DOHH2 (cell line): ENCODE measurements around the gene DISC1.

ENCODE experiments used
- H3F3A ChIP-seq: fragments of 200-600 bp; sonication (generic), shearing (Covaris generic); 2 replicates; pipeline ENCODE4 v1.6.0; 2016; ENCODE audit warnings: antibody characterized with exemption, mild to moderate bottlenecking; ENCODE audit not compliant: control insufficient read depth, insufficient read depth
- H3K27ac ChIP-seq: fragments of 200-600 bp; sonication (generic); 2 replicates; pipeline ENCODE4 v1.5.1; 2014; ENCODE audit warnings: low read depth, mild to moderate bottlenecking, low read length, moderate library complexity
- H3K27me3 ChIP-seq: fragments of 200-600 bp; sonication (generic); 2 replicates; pipeline ENCODE4 v1.6.1; 2014; ENCODE audit warnings: mild to moderate bottlenecking, low read length, mixed read lengths; ENCODE audit not compliant: control insufficient read depth
- H3K36me3 ChIP-seq: fragments of 200-600 bp; sonication (generic); 2 replicates; pipeline ENCODE4 v1.6.1; 2014; ENCODE audit warnings: mild to moderate bottlenecking, low read length, moderate library complexity, mixed read lengths; ENCODE audit not compliant: control insufficient read depth
- H3K4me1 ChIP-seq: fragments of 200-600 bp; sonication (generic); 2 replicates; pipeline ENCODE4 v1.6.1; 2014; ENCODE audit warnings: mild to moderate bottlenecking, low read length, mixed read lengths; ENCODE audit not compliant: control insufficient read depth
- H3K4me2 ChIP-seq: fragments of 200-600 bp; sonication (generic); 2 replicates; pipeline ENCODE4 v1.6.0; 2014; ENCODE audit warnings: mild to moderate bottlenecking, low read length, moderate library complexity
- H3K4me3 ChIP-seq: fragments of 200-600 bp; sonication (generic); 2 replicates; pipeline ENCODE4 v1.5.1; 2014; ENCODE audit warnings: mild to moderate bottlenecking, low read length, mixed read lengths
- H3K79me2 ChIP-seq: fragments of 200-600 bp; sonication (generic); 2 replicates; pipeline ENCODE4 v1.6.1; 2014; ENCODE audit warnings: mild to moderate bottlenecking, low read length, mixed read lengths; ENCODE audit not compliant: control insufficient read depth
- H3K9me2 ChIP-seq: fragments of 200-600 bp; sonication (generic); replicated peaks from 2 replicates; pipeline ENCODE4 v1.6.1; 2014; ENCODE audit warnings: mild to moderate bottlenecking, low read length, mixed read lengths; ENCODE audit not compliant: control insufficient read depth
- H3K9me3 ChIP-seq: fragments of 200-600 bp; sonication (generic); 2 replicates; pipeline ENCODE4 v1.6.1; 2014; ENCODE audit warnings: antibody characterized with exemption, low read length, mixed read lengths; ENCODE audit not compliant: control insufficient read depth, insufficient read depth
- H4K20me1 ChIP-seq: fragments of 200-600 bp; sonication (generic); 2 replicates; pipeline ENCODE4 v1.6.0; 2014; ENCODE audit warnings: low read depth, mild to moderate bottlenecking, antibody characterized with exemption, low read length, moderate library complexity; ENCODE audit not compliant: control insufficient read depth, insufficient read depth
- EZH2phosphoT487 ChIP-seq: fragments of 200-600 bp; sonication (generic); IDR thresholded peaks from 2 replicates; pipeline ENCODE4 v1.6.1; 2017; ENCODE audit warnings: borderline replicate concordance, mild to moderate bottlenecking, antibody characterized with exemption, low read length, moderate library complexity, mixed read lengths
- TF ChIP-seq, protein P1 (sequence below): fragments of 200-600 bp; sonication (generic); IDR thresholded peaks from one replicate; pipeline ENCODE4 v1.5.1; 2014; ENCODE audit warnings: antibody characterized with exemption, mild to moderate bottlenecking, low read depth, low read length; ENCODE audit not compliant: poor library complexity, severe bottlenecking

The DISC1 gene

GRCh38 chr1:231626951-231627614, 493 bp downstream of the DISC1 start:
- H3F3A ChIP-seq = no peaks in the 10 kb centered on the region
- H3K27me3 ChIP-seq = peaks cover 23% of the 10 kb centered on the region
- no peaks in the 10 kb centered on the region for H3K79me2 ChIP-seq
- TF ChIP-seq, protein P1, sequence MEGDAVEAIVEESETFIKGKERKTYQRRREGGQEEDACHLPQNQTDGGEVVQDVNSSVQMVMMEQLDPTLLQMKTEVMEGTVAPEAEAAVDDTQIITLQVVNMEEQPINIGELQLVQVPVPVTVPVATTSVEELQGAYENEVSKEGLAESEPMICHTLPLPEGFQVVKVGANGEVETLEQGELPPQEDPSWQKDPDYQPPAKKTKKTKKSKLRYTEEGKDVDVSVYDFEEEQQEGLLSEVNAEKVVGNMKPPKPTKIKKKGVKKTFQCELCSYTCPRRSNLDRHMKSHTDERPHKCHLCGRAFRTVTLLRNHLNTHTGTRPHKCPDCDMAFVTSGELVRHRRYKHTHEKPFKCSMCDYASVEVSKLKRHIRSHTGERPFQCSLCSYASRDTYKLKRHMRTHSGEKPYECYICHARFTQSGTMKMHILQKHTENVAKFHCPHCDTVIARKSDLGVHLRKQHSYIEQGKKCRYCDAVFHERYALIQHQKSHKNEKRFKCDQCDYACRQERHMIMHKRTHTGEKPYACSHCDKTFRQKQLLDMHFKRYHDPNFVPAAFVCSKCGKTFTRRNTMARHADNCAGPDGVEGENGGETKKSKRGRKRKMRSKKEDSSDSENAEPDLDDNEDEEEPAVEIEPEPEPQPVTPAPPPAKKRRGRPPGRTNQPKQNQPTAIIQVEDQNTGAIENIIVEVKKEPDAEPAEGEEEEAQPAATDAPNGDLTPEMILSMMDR = no peak
- TF ChIP-seq EZH2phosphoT487 = no peak
- peaks cover 4% of the 10 kb centered on the region; the same call in 1 of the 2 replicates for H3K4me1 ChIP-seq
- H3K4me2 ChIP-seq = peak overlapping the region; percentile 45
- no peak overlapping the region for H3K27ac ChIP-seq
- H4K20me1 ChIP-seq = no peaks in the 10 kb centered on the region
- no peaks in the 10 kb centered on the region; the same call in 1 of the 2 replicates for H3K9me2 ChIP-seq
- H3K4me3 ChIP-seq = peak overlapping the region; percentile 49
- no peaks in the 10 kb centered on the region for H3K9me3 ChIP-seq
- no peaks in the 10 kb centered on the region for H3K36me3 ChIP-seq

DNA sequence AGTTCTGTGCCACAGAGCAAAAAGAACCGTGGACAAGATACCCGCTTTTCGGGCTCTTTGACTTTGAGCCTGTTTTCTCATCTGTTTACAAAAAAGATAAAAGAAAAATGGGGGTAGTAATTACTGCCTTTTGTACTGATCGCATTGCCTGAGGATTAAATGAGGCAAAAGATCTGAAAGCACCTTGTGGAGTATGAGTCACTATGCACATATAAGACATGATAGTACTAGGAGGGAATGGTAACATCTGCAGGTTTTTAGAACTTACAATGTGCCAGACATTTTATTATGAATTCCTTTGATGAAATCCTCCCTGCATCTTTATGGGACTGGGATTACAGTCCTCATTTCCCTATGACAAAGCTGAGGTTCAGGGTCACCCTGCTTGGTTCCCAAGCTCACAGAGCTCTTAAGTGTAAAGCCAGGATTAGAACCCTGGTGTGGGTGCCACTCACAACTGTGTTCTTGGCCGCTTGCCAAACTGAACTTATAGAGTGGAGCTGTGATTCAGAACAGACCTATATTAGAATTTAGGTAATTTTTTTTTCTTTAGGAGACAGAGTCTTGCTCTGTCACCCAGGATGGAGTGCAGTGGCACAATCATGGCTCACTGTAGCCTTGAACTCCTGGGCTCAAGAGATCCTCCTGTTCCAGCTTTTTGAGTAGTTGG, 1.8 kb downstream of the DISC1 start:
- Histone ChIP-seq H3K27me3 (peaks cover 19% of the 10 kb centered on the region), H3K9me3 (no peaks in the 10 kb centered on the region), H3K4me2 (no peak overlapping the region), H3K4me3 (no peak overlapping the region), H3K27ac (no peak overlapping the region), H4K20me1 (no peaks in the 10 kb centered on the region), H3F3A (no peaks in the 10 kb centered on the region), H3K4me1 (peaks cover 4% of the 10 kb centered on the region; the same call in 1 of the 2 replicates), H3K36me3 (no peaks in the 10 kb centered on the region), H3K9me2 (no peaks in the 10 kb centered on the region), H3K79me2 (no peaks in the 10 kb centered on the region)
- TF ChIP-seq, protein P1 = no peak
- TF ChIP-seq EZH2phosphoT487 = no peak

DNA sequence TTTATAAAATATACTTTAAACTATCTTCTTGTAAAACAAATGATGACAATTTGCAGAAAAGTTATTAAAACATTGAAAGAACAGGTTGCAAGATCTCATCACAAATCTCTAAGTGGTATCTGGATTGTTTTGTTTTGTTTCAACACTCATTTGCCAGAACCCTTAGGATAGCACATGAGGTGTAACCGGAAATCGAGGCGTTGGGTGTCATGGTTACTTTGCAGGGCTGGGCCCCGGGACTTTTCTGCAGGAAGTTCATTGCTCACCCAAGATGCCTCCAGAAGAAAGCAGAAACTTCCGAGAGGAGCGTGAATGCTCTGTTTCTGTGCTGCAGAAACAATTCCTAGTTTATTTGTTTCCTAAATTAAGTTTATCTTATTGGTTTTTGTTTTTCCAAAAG, 2.5 kb downstream of the DISC1 start:
- Histone ChIP-seq H3K4me3 (no peak overlapping the region), H3K79me2 (no peaks in the 10 kb centered on the region), H3F3A (no peaks in the 10 kb centered on the region)

More for the DNA sequence above, 2.5 kb downstream of the DISC1 start:
- H3K9me2 ChIP-seq = no peaks in the 10 kb centered on the region
- H4K20me1 ChIP-seq = no peaks in the 10 kb centered on the region
- peaks cover 19% of the 10 kb centered on the region for H3K27me3 ChIP-seq
- TF ChIP-seq, protein P1 = no peak
- H3K27ac ChIP-seq = no peak overlapping the region
- H3K36me3 ChIP-seq = no peaks in the 10 kb centered on the region
- no peaks in the 10 kb centered on the region for H3K9me3 ChIP-seq
- peaks cover 4% of the 10 kb centered on the region; the same call in 1 of the 2 replicates for H3K4me1 ChIP-seq
- no peak overlapping the region for H3K4me2 ChIP-seq
